ENCODE measurements around the gene SVBP.

The SVBP gene

GRCh38 chr1:42797979-42798378 lies 19.2 kb downstream of the SVBP start:
- no peak for DNase-seq

GRCh38 chr1:42797414-42797813 lies 19.8 kb downstream of the SVBP start:
- no peak for DNase-seq

GRCh38 chr1:42793824-42794223 lies 23.4 kb downstream of the SVBP start:
- DNase-seq, result no peak

DNA sequence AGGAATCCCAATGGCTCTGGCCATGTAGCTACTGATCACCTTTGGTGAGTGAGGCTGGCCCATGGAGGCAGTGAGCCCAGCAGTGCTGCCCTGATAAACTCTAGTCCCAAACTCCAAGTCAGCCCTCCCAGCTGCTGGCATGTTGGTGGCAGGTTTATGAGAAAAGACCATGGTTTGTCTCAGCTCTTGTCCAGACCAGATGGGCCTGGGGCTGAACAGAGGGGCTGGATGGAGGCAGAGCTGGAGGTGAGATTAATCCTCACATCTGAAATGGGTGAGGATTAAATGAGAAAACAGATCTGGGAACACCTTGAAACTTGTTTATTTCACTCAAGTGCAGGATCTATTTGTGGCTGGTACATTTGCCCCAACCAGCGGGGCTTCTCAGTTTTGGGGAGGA lies 29.2 kb downstream of the SVBP start:
- DNase-seq, result no peak

DNA sequence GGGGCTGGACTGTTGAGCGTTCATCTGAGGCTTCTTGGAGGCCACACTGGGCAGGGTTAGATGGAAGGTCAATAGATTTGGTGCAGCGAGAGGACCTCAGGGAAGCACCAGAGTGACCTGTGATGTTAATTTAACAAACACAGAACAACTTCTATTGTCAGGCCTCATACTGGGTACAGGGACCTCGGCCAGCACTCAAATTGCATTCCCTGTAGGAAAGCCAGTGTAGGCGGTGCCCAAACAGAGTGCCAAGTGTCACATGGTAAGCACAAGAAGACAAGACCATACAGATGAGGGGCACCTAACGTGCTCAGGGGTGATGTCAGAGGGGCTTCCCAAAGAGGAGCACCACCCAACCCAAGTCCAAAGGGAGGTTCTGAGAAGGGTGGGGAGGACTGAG lies 31.1 kb downstream of the SVBP start:
- no peak for DNase-seq

DNA sequence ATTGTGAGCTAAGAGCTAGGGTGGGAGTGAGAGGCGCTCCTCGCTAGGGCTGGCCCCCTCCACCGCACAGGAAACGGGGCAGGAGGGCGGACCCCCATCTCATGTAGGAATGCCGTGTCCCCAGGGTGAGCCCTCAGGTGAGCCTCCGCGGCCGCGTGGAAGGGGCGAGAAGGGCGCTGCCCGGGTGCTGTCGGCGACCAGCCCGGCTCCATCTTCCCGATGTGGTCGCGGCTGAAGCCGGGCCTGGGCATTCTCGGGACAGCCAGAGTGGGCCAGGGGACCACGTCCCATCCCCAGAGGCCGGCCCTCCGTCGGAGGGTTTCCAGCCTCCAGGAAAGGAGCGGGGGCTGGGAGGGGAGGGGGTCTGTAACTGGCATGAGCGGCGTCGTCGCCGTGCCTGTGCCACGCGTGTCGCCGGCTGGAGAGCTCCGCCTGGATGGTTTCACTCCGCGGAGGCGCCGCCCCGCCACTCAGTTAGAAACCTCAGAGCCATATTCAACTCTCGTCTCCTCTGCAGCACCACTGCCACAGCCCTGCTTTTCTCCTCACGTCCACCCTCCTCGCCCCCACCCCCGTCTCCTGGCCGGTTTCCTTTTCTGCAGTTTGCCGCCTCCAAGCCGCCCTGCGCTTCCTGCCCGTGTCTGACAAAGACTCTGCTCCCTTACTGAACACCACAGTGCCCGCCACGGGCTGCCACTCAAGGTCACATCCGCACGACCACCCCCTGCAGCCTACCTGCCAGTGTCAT lies 32.1 kb downstream of the SVBP start, which contains the start of gene TMEM269:
TMEM269 (plus strand) TSS at position 46 of the 748 bp plus-strand sequence. CDS start 4,903 bp downstream, outside the sequence.
- peak; percentile 37 for DNase-seq

DNA sequence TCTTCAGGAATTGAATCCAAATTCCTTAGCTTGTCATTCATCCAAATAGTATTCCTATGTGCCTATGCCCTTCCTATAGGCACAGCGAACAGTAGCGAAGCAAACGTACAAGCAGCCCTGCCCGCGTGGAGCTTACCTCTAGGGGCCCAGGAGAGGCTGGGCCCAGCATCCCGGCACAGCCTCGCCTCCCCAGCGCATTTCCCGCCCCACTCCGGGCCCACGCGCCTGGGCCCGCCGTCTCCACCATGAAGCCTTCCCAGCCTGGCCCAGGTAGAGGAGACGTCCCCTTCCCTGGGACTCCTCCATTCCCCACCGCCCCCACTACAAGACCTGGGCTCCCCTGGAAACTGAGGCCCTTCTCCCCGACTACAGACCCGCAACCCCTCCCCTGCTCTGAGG lies 32.7 kb downstream of the SVBP start:
- DNase-seq, result no peak

DNA sequence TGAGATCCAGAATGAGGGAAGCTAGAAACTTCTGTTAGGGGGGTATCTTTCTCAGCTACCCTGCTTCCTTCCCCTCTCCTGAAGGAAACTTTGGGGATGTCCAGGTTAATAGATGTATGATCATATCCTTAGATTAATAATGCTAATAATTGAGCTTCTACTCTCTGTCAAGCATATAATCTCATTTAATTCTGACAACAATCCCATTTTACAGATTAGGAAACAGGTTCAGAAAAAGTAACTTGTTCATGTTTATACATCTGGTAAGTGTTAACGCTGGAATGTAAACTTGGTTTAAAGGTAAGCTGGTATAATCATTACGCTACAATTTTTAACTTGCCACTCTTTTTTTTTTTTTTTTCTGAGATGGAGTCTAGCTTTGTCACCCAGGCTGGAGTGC lies 34.1 kb downstream of the SVBP start:
- no peak for DNase-seq

DNA sequence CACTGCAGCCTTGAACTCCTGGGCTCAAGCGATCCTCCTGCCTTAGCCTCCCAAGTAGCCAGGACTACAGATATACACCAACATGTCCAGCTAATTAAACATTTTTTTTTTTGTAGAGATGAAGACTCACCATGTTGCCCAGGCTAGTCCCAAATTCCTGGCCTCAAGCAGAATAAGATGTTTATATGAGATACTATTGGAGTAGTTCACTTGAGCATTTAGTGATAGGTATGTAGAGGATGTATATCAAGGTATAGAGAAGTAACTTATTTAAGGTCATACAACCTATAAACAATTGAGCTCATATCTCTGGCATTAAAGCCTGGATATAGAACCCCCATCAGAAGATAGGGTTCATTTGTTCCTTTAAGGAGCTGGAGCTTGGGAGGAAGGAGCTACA lies 37.0 kb downstream of the SVBP start:
- no peak for DNase-seq

GRCh38 chr1:42779725-42780124 lies 37.5 kb downstream of the SVBP start:
- no peak for DNase-seq

GRCh38 chr1:42777852-42778251 lies 39.3 kb downstream of the SVBP start:
- peak; percentile 39 for DNase-seq

DNA sequence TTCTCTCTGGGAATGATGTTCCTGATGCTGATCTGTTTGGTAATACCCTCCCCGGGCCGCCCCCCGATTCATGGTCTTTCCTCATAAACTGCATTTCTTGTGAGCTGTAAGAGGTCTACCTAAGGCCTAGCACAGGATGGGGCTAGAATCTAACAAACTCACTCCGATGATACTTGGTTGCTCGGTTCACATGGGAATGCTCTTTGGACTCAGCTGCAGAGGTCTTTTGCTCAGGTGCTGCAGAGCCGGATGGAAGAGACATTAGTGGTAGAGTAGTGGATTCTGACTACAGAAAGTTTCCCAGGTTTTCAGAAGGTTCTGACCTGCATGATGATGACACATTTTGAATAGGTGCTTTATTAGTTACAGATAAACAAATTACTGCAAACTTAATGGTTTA lies 40.7 kb downstream of the SVBP start:
- DNase-seq, result no peak

DNA sequence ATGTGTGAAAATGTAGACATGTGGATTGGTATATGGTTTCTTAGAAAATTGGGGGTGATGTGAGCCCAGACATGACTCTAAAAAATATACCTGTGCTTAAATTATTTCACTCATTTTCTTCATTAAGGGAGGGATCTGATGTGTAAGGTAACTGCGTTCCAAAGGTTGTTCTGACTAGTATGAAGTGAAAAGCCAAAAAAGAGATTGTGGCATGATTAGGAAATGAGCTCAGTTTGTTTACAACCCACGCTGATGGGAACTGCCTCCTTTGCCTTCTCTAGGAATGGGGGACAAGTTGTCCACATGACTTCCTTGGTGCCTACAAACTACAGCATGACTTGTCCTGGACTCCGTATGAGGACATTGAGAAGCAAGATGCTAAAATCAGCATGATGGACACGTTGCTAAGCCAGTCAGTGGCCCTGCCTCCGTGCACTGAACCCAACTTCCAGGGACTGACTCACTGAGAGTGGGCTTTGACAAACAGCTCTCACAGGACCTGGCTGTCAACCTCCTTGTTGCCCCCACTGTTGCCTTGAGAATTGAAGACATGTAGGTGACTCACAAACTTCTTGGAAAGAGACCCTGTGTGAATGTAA lies 42.2 kb downstream of the SVBP start:
- no peak for DNase-seq

GRCh38 chr1:42773420-42773819 lies 43.8 kb downstream of the SVBP start:
- no peak for DNase-seq

- DNase-seq, result no peak
These were observed 47.4 kb downstream of the SVBP start for GRCh38 chr1:42769811-42770210.

GRCh38 chr1:42768172-42768571 lies 49.0 kb downstream of the SVBP start:
- no peak for DNase-seq

DNA sequence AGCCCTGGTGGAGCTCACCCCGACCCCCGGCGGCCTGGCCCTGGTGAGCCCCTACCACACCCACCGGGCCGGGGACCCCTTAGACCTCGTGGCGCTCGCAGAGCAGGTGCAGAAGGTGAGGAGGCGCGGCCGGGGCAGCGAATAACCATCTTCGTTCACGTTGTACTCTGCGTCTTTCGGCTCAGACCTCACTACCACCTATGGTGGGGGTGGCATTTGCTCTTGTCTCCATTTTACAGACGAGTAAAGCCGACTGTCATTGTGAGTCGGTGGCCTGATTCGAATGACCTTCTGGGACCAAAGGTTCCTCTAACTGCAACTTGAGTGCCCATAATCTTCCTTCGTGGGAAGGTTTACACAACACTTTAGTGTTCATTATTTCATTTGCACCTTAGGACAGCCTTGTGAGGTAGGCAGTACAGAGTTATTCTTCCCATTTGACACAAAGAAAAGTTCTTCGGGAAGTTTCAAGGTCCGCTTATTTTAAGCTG lies 49.6 kb downstream of the SVBP start:
- DNase-seq, result no peak

GRCh38 chr1:42766741-42767509 lies 50.3 kb downstream of the SVBP start, which contains the start of the genes C1orf50 and P3H1:
C1orf50 (plus strand) TSS chr1:42767249; CDS start chr1:42767312, 63 bp downstream.
P3H1 (minus strand) TSS chr1:42767028; CDS start chr1:42766971, 57 bp downstream.
- DNase-seq, result peak; percentile 100

DNA sequence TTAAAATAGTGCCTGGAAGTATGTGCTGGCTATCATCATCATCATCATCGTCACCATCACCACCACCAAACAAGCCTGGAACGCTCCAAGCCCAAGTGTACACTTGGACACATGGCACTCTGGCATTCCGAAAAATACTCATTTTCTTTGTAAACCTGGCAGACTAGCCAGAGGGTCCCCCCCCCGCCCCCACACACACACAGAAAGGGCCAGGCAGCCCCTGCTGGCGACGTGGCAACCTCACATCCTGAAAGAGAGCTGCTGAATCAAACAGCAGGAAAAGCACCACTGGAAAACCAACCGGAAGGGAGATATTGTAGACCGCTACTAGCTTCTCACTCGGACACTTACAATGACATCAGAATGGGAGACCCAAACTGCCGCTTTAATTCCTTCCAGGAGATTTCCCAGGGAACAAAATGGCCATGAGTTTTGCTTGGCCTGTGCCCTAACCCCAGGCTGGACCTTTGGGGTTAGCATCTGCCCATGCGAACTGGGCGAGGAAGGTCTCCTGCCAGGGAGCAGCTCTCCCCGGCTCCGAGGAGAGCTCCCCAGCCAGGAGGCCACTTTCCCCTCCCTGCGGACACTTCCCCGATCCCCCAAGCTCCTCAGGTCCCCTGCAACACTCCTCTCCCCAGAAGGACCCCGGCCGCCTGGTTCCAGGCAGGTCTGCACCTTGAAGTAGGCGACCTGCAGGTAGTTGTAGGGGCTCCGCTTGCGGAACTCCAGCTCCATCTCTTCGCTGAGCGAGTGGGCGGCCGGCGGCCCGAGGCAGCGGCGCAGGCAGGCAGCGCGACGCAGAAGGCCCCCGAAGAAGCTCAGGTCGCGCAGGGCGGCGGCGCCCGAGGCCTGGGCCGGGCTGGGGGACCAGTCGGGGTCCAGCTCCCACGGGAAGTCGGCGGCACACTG lies 51.1 kb downstream of the SVBP start:
- DNase-seq, result peak; percentile 40

DNA sequence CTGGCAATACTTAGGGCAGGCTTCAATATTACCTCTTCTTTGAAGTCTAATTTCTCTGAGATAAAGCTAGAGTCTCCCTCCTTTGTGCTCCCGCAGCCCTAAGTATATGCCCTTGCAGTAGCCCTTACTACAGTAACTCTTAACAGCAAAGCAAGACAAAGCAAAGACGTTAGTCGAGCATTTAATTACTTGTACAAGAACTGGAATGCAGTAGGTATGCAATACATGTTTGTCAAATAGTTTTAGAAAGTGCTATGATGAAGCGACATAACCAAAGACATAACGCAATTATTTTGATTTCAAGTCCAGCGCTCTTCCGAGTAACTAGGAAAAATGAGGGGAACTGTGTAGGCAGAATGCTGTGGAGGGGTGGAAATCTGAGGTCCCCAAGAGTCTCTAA lies 51.9 kb downstream of the SVBP start:
- DNase-seq, result no peak

DNA sequence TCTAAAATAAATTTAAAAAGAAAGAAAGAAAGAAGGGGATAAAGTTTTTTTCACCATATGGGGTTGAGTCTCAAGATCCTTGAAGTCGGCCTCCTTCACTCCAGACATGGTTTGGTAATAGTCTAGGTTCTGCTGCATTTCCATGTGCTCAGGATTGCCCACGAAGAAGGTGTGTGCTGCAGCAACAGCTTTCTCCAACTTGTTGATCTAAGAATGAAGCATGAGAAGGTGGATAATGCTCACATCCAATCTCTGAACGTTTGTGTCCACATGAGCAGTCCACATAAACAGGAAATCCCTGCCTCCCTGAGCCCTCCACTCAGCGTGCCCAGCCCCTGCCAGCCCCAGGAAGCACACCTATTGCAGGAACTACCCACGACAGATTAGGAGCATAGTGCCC lies 54.9 kb downstream of the SVBP start:
- no peak for DNase-seq

DNA sequence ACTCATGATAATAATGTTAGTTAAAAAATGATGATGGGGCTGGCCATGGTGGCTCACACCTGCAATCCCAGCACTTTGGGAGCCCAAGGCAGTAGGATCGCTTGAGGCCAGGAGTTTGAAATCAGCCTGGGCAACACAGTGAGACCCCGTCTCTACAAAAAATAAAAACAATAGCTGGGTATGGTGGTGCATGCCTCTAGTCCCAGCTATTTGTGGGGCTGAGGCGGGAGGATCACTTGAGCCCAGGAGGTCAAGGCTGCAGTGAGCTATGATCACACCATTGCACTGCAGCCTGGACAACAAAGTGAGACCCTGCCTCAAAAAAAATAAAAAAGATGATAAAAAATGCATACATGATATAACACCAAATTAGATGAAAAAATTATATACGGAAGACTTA lies 55.6 kb downstream of the SVBP start:
- no peak for DNase-seq
